GM21381 (cell line): ENCODE results near the gene MAGI1.
"Not testable (repeated sequence)": the region's sequence is repeated elsewhere in the genome, so short reads cannot be mapped to it uniquely, and the experiment has no call there.

Source experiments
- ATAC-seq: cut with Tn5 transposase; IDR thresholded peaks from one replicate; pipeline ENCODE4 v1.9.1; 2021; ENCODE audit warnings: mild to moderate bottlenecking, moderate library complexity; ENCODE audit not compliant: unreplicated experiment

The MAGI1 gene

DNA sequence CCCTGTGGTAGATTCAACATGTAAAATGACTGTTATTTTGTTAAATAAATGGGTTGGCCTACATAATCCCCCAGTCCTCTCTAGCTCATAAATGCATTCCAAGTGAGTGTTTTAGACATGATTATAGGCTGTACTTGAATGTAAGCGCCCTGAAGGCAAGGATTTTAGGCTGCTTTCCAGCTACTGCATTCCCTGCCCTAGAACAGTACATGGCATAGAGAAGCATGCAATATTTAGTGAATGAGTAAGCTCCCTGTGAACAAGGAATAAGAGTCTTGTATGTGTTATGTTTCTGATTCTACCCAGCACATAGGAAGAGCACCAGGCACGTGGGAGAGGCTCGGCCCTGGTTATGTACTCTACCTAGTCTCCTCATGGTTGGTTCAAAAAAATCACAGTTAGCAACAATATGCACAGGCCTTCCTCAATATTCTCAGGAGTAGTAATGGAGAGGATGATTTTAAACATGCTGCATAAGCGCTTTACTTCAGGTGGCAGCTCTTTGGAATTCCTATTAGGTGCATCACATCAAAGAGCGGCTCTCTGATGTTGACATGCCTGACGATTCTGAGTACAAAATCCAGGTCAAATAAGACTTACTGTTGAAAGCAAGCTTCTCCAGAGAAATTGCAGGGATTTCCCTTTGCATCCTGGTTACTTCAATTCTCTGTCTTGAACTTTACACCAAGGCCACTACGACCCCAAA is 456.6 kb downstream of the MAGI1 start:
- ATAC-seq, result no peak

GRCh38 chr3:65581313-65581712 is 457.4 kb downstream of the MAGI1 start:
- ATAC-seq, result no peak

GRCh38 chr3:65578861-65579260 is 459.9 kb downstream of the MAGI1 start:
- ATAC-seq, result no peak

- ATAC-seq, result no peak
These were observed 460.8 kb downstream of the MAGI1 start for GRCh38 chr3:65577843-65578430.

DNA sequence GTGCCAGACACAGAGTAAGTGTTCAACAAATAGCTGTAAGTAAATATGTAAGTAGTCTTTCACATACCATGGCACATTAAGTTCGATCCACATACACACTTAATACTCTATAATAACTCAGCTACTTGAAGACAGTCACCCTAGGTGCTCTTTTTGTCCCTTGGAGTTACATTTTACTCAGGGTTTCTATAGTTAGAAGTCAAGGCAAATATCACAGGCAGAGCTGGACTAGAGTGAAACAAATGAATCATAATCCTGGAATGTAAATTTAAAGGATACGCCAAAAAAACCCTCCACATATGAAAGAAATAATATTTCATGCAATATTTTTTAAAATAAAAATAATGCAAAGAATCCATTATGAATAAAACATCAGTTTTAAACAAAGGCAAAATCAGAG is 461.8 kb downstream of the MAGI1 start:
- no peak for ATAC-seq

GRCh38 chr3:65576228-65576627 is 462.5 kb downstream of the MAGI1 start:
- no peak for ATAC-seq

- ATAC-seq, result no peak
These were observed 463.3 kb downstream of the MAGI1 start for GRCh38 chr3:65575376-65575840.

- ATAC-seq, result no peak
These were observed 465.1 kb downstream of the MAGI1 start for GRCh38 chr3:65573548-65574116.

DNA sequence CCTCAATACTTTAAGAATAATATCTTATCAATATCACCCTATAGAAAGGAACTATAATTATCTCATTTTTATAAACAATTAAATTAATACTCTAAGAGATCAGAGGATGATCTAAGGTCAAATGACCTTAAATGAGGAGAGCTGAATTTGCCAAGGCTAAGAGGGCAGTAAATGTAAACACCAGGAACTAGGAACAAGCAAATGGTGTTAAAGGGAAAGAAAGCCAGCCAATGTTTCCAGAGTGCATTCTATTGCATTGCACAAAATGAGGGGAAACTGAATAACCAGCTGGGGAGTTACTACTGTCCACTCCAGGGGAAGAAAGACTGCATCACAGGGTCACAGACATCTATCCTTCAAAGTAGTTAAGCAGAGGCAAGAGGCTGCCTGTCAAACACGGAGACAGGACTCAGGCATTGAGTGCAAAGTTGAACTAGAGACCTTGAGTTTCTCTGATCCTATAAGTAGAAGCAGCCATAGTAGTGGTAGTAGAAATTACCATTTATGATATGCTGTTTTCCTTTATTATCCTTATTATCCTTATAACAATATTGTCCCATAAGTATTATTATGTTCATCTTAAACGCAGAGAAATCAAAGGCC is 466.4 kb downstream of the MAGI1 start:
- no peak for ATAC-seq

DNA sequence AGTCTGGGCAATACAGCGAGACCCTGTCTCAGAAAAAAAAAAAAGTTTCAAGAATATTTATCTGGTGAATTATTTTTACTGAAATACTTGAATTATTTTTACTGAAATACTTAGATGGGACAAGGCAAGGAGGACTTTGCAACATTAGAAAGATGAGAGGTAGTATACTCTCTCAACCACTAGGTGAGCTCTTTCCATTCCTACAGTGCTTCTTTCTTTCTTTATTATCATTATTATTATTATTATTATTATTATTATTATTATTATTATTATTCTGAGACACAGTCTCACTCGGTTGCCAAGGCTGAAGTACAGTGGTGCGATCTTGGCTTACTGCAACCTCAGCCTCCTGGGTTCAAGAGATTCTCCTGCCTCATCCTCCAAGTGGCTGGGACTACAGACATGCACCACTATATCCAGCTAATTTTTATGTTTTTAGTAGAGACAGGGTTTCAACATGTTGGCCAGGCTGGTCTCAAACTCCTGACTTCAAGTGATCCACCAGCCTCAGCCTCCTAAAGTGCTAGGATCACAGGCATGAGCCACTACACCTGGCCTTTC is 468.8 kb downstream of the MAGI1 start:
- no peak for ATAC-seq

DNA sequence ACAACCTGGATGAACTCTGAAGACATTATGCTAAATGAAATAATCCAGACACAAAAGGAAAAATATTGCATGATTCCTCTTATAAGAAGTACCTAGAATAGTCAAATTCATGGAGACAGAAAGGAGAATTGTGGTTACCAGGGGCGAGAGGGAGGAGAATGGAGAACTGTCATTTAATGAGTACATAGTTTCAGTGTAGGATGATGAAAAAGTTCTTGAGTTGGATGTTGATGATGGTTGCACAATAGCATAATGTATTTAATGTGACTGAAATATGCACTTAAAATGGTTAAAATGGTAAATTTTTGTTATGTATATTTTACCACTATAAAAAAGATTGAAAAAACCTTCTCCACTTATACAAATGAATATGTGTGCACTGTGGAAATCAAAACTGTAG is 469.6 kb downstream of the MAGI1 start:
- ATAC-seq, result no peak

- ATAC-seq, result no peak
These were observed 470.2 kb downstream of the MAGI1 start for GRCh38 chr3:65568497-65568896.

GRCh38 chr3:65565744-65566143 is 473.0 kb downstream of the MAGI1 start:
- ATAC-seq, result not testable (repeated sequence)

- ATAC-seq, result no peak
These were observed 474.2 kb downstream of the MAGI1 start for GRCh38 chr3:65564483-65564882.

DNA sequence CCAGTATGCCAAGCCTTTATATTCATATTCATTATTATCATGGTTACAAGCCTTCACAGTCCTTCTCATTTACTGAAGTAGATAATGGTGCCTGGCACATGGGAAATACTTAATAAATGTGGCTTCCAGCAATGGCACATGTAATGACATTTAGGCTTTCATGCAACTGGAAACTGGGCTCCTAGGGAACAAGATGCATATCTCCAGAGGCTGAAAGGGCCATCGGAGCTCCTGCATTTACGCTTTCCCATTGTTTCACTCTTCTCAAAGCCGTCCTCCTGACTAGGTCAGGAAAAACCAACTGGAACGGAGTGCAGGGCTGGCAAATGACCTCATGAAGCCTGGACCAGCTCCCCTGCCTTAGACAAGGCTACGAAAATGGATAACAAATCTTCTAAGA is 474.9 kb downstream of the MAGI1 start:
- ATAC-seq, result no peak

DNA sequence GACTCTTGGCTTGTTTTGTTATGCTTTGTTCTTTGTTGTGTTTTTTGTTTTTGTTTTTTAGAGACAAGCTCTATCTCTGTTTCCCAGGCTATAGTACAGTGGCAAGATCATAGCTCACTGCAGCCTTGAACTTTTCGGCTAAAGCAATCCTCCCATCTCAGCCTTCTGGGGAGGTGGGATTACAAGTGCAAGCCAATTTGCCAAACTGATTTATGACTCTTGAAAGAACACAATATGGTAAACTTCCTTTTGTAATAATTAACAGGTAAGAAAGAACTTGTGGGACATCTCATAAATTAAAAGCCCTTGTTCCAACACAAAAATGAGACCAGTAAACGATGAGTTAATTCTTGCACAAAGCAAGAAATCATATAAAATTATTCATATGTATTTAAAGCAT is 476.3 kb downstream of the MAGI1 start:
- ATAC-seq, result no peak

DNA sequence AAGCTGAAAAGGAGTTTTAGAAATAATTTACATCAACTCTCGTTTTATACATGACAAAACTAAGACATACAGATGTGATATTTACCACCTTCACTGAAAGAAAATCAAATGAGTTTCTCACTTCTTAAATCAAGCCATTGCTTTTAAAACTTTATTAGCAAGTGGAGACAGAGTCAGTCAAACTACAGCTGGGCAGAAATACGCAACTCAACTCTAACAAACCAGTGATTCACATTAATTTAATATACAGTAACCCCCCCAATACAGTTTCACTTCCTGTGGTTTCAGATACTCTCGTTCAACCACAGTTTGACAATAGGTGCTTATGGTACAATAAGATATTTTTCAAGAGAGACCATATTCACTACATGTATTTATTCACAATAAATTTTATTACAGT is 477.1 kb downstream of the MAGI1 start:
- no peak for ATAC-seq

DNA sequence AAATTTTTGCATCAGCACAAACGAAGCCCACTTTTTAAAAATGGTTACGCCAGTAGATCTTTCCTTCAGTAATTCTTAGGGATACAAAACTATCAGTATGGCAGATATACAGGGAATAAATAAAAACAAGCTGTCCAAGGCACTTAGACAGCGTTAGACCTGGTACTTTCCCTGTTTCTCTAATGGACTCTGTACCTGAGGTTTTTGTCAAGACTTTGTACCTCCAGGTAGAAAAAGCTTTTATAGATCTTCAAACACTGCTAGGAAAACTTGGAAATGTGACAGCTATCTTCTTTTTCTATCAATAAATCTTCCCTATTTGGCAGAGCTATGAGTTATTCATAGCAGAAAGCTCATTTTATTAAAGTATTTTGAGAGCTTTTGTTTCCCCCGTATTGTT is 477.8 kb downstream of the MAGI1 start:
- no peak for ATAC-seq

- no peak for ATAC-seq
These were observed 478.6 kb downstream of the MAGI1 start for GRCh38 chr3:65560133-65560532.

DNA sequence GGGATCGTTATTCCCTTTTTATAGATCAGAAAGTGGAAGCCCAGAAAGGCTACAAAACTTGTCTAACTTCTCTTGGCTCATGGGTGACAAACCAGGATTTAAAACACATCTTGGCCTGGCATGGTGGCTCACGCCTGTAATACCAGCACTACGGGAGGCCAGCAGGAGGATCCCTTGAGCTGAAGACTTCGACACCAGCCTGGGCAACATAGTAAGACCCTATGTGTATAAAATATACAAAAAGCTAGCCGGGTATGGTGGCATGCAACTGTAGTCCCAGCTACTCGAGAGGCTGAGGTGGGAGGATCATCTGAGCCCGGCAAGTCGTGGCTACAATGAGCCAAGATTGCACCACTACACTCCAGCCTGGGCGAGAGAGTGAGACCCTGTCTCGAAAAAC is 479.1 kb downstream of the MAGI1 start:
- ATAC-seq, result no peak

GRCh38 chr3:65558826-65559225 is 479.9 kb downstream of the MAGI1 start:
- no peak for ATAC-seq
